HL-60/S4 (cell line): ENCODE measurements around the gene LCN9.

ENCODE experiments used
- in situ Hi-C: fragments of 300-500 bp; cut with MboI; formaldehyde crosslinking; loops from 2 replicates; pipeline ENCODE4 v1.14.3; 2022; ENCODE audit warnings: low sequenced_read_pairs

Gene LCN9

GRCh38 chr9:135696446-135696845, 33.3 kb downstream of the LCN9 start:
- in situ Hi-C loops: no loop called here

GRCh38 chr9:135697226-135697625, 34.1 kb downstream of the LCN9 start:
- in situ Hi-C loops: no loop called here

- in situ Hi-C loops: no loop called here
Measured at GRCh38 chr9:135698236-135698635, 35.1 kb downstream of the LCN9 start.

- in situ Hi-C loops: no loop called here
Measured at GRCh38 chr9:135698767-135699166, 35.7 kb downstream of the LCN9 start.

GRCh38 chr9:135699440-135699839, 36.3 kb downstream of the LCN9 start, which contains the start of gene SOHLH1:
Gene SOHLH1 (minus strand): TSS chr9:135699481. CDS start chr9:135699467, 14 bp downstream.
- in situ Hi-C loops: no loop called here

- in situ Hi-C loops: no loop called here
Measured at GRCh38 chr9:135700525-135700924, 37.4 kb downstream of the LCN9 start.

- in situ Hi-C loops: no loop called here
Measured at GRCh38 chr9:135701067-135701958, 38.2 kb downstream of the LCN9 start.

- in situ Hi-C loops: no loop called here
Measured at GRCh38 chr9:135701959-135702721, 39.0 kb downstream of the LCN9 start, which contains the start of gene KCNT1. Gene KCNT1 (plus strand): TSS chr9:135702185. CDS start chr9:135702259, 74 bp downstream.

GRCh38 chr9:135703726-135704125, 40.6 kb downstream of the LCN9 start:
- in situ Hi-C loops: no loop called here

- in situ Hi-C loops: no loop called here
Measured at GRCh38 chr9:135704483-135704882, 41.4 kb downstream of the LCN9 start.

GRCh38 chr9:135705376-135705775, 42.3 kb downstream of the LCN9 start:
- in situ Hi-C loops: no loop called here

GRCh38 chr9:135706288-135706687, 43.2 kb downstream of the LCN9 start:
- in situ Hi-C loops: no loop called here

GRCh38 chr9:135707252-135708138, 44.4 kb downstream of the LCN9 start:
- in situ Hi-C loops: no loop called here

GRCh38 chr9:135708164-135708563, 45.1 kb downstream of the LCN9 start:
- in situ Hi-C loops: no loop called here

GRCh38 chr9:135711391-135711790, 48.3 kb downstream of the LCN9 start:
- in situ Hi-C loops: no loop called here

GRCh38 chr9:135711881-135712280, 48.8 kb downstream of the LCN9 start:
- in situ Hi-C loops: no loop called here

- in situ Hi-C loops: no loop called here
Measured at GRCh38 chr9:135712613-135713295, 49.6 kb downstream of the LCN9 start.

GRCh38 chr9:135714242-135715055, 51.3 kb downstream of the LCN9 start:
- in situ Hi-C loops: no loop called here

- in situ Hi-C loops: no loop called here
Measured at GRCh38 chr9:135715056-135715595, 52.0 kb downstream of the LCN9 start.
